ENCODE results near the gene FER.

GRCh38 chr5:109234381-109234780 lies 486.7 kb downstream of the FER start:
- TF ChIP-seq, protein P1, sequence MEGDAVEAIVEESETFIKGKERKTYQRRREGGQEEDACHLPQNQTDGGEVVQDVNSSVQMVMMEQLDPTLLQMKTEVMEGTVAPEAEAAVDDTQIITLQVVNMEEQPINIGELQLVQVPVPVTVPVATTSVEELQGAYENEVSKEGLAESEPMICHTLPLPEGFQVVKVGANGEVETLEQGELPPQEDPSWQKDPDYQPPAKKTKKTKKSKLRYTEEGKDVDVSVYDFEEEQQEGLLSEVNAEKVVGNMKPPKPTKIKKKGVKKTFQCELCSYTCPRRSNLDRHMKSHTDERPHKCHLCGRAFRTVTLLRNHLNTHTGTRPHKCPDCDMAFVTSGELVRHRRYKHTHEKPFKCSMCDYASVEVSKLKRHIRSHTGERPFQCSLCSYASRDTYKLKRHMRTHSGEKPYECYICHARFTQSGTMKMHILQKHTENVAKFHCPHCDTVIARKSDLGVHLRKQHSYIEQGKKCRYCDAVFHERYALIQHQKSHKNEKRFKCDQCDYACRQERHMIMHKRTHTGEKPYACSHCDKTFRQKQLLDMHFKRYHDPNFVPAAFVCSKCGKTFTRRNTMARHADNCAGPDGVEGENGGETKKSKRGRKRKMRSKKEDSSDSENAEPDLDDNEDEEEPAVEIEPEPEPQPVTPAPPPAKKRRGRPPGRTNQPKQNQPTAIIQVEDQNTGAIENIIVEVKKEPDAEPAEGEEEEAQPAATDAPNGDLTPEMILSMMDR (IDR thresholded peaks at IDR 0.05 in 8 of 11, conservative IDR thresholded peaks at IDR 0.05 in 3 of 11): no peak
- no peak for TF ChIP-seq POLR2A (IDR thresholded peaks at IDR 0.05)
